Ammon's horn (tissue), 1 donor: Measurements from ENCODE around the gene THAP12.
"Not testable (repeated sequence)": the region's sequence is repeated elsewhere in the genome, so short reads cannot be mapped to it uniquely, and the experiment has no call there.

ENCODE experiments used
- DNase-seq: peaks from one replicate; pipeline ENCODE4 v3.0.0-alpha.2; 2016; ENCODE audit warnings: low spot score

The THAP12 gene

DNA sequence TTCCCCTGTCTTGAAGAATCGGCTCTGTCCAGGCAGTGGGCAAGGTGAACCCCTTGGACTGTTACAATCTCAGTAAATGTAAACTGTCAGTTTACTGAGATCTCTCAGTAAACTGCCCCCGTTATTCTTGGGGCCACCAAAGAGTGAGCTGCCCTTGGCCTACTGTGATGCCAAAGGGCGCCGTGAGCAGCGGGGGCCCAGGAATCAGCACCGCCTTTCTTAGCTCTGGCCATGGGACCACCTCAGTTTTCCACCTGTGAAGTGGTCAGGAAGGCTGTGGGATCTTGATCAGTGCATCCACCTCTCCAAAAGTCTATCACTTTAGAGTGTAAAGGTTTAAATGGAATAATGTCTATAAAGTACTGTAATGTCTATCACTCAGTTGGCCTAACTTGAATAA, 57.1 kb downstream of the THAP12 start:
- no peak for DNase-seq

DNA sequence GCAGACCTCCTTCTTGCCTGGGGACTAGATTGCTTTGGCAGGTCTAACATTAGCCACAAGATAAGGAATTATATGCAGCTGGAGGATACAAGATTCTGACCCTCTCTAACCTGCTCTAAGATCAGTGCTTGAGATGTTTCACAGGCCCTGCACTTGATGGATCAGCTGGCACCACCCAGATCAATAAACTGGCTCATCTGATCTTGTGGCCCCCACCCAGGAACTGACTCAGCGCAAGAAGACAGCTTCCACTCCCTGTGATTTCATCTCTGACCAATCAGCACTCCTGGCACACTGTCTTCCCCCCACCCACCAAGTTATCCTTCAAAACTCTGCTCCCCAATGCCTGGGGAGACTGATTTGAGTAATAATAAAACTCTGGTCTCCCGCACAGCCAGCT, 57.6 kb downstream of the THAP12 start:
- DNase-seq: not testable (repeated sequence)

DNA sequence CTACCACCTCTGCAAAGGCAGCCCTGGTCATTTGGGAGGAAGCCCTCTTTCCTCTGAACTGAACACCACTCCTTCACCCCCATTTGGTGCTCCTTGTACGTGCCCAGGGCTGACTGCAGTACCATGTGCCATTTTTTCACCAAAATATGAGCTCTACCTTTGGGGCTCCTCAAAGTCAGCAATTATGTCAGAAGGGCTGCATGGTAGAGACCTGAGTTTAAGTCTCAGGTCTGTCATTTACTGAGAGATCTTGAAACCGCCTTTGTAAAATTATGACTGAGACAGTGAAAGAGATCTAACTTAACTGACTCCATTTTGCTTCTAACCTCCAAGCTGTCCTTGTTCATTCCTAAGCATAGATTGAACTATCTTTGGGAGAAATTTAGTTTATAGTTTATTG, 58.0 kb downstream of the THAP12 start:
- no peak for DNase-seq

GRCh38 chr11:76322540-76322939, 58.4 kb downstream of the THAP12 start:
- no peak for DNase-seq

- DNase-seq: no peak
Measured at GRCh38 chr11:76321820-76322524, 59.0 kb downstream of the THAP12 start.

- no peak for DNase-seq
Measured at GRCh38 chr11:76321340-76321739, 59.6 kb downstream of the THAP12 start.

GRCh38 chr11:76320929-76321328, 60.0 kb downstream of the THAP12 start:
- DNase-seq: no peak

DNA sequence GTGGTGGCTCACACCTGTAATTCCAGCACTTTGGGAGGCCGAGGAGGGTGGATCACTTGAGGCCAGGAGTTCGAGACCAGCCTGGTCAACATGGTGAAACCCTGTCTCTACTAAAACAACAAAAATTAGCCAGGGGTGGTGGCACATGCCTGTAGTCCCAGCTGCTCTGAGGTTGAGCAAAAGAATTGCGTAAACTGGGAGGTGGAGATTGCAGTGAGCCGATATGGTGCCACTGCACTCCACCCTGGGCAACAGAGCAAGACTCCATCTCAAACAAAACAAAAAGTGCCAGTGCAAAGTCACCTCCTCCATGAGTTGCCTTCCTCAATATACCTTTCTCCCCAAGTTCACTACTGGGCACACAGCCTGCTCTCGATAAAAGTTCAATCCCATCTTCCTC, 61.1 kb downstream of the THAP12 start:
- DNase-seq: not testable (repeated sequence)

DNA sequence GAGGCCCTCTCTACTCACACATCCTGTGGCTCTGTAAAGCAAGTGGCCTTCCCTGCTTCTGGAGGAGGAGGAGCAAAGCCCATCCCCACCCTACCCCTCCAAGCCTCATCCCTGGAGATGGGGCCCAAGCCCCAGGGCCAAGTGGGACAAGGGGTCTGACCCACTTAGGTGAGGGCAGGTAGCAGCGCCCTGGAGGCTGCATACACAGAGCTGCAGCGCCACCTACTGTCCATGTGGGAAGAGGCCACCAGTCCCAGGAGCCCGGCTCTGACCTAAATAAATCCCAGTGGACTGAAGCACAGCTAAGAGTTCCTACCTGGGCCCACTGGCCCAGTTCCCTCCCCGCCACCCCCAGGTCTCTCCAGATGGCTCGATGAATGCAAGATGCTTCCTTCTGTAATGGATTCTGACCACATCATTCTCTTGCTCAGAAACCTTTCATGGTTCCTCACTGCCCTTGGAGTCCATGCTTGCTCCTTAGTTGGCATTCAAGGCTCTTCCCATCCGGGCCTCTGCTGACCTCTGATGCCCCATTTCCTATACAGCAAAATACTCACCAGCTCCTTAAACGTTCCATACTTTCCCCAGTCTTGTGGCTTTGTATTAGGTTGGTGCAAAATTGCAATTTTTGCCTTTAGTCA, 62.1 kb downstream of the THAP12 start:
- DNase-seq: peak; percentile 89

DNA sequence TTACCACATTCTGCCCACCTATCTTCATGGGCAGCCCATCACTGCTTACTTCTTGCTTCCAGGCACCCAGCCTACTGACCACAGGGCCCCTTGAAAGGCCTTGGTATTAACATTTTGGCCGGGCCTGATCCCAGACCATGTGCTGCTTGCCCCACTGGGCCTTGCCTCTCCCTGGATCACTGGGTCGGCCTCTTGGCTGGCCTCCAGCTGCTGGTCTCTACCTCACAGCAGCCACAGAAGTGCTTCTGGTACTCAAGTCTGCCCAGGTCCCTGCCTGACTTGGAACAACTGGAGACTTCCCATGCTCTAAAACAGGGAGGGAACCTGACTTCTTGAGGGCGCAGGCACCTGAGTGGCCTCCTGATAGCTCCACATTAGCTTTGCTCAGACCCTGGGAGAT, 63.6 kb downstream of the THAP12 start:
- DNase-seq: no peak

DNA sequence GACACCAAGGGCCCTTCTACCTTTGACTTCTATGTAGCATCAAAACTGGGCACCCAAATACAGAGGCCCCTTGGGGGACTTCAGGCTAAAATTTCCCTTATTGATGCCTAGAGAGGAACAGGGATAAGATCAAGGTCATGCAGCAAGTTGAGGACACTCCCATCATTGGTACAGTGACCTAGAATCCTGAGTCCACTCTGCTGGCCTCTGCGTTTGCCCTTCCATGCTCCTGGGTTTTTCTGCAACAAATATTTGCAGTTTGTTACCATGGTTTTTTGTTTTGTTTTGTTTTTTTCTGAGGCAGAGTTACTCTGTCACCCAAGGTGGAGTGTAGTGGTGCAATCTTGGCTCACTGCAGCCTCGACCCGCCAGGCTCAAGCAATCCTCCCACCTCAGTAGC, 64.2 kb downstream of the THAP12 start:
- no peak for DNase-seq

- no peak for DNase-seq
Measured at GRCh38 chr11:76315182-76315853, 65.6 kb downstream of the THAP12 start.

DNA sequence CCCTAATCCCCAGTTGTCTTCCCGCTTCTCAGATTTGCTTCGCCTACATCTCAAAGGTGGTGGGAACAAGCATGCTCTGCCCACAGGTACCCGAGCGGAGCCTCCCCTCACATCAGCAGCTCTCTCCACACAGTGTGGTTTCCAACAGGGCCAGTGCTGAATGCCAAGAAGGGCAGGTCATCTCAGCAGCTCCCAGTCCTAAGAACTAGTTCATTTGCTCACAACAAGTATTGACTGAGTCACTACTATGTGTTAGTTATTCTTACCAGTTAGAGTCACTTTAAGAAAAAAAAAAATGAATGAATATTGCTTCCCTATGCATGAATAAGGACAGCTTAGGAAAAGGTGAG, 66.2 kb downstream of the THAP12 start:
- DNase-seq: no peak

DNA sequence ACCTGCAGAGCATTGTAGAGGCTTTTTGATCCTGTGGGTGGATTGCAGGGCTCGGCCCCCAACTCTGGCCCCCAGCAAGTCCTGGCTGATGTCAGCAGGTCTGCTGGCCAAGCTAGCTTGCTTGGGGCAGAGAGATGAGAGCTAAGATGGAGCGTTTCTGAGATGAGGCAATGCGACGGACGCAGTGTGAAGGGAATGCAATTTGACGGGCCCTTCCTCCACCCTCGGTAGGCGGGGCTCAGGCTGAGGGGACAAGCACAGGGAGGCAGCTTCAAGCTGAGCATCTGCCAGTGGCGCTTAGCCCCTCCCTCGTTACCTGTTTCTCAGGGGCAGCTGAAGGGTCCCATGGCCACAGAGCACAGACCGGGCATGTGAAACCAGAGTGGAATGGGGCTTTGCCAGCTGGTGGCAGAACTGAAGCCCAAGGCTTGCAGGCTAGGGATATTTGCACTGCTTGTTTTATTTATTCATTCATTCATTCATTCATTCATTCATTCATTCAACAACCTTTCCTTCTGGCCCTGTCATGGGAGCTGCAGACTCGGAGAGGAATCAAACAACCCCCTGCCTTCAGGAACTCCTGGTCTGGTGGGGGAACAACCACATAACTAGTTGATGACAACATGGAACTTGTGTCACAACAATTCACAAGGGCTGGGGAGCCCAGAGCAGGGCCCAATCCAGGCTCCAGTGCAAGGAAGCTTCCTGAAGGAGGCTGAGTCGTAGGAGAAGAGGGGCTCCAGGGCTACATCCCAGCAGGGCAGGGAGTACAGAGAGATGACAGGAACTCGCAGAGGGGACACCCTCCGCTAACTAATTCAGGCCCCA, 66.8 kb downstream of the THAP12 start:
- DNase-seq: no peak

DNA sequence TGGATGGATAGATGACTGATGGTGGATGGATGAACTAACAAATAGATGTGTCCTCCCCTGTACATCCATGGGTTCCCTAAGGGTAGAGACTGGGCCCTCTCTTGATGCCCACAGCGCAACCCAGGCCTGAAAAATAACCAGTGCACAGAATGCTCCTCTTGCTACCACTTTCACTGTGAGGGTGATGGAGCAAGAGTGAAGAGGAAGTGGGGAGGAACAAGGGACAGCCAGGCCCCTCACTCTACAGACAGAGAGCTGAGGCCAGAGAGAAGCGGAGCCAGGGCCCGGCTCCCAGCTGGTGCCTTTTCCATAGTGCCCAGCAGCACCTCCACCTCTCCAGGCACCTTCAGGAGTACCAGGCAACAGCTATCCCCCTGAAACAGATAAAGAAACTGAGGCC, 67.7 kb downstream of the THAP12 start:
- DNase-seq: no peak

GRCh38 chr11:76310832-76311595, 69.9 kb downstream of the THAP12 start:
- no peak for DNase-seq

- peak; percentile 39 for DNase-seq
Measured at GRCh38 chr11:76307978-76308747, 72.8 kb downstream of the THAP12 start.

- DNase-seq: no peak
Measured at GRCh38 chr11:76307396-76307795, 73.5 kb downstream of the THAP12 start.

DNA sequence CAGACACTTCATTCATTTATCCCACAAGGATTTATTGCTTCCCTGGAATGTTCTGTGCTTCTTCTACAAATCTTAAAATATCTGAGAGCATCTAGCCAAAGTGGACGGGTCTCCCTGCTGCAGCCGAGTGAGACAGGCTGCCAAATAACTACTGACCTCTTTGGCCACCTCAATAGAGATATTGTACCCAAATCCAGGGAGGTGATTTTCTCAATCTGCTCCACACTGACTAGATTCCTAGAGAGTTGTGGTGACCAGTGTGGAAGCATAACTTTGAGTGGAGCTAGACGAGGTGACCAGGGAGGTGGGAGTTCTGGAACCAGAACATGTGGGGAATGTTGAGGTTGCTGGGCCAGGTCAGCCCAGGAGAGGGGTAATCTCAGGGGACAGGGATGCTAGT, 77.5 kb downstream of the THAP12 start:
- DNase-seq: no peak

GRCh38 chr11:76302996-76303395, 77.9 kb downstream of the THAP12 start:
- DNase-seq: no peak
